Gastroesophageal sphincter (tissue), 2 donors: ENCODE measurements around the gene QSOX1.

Source experiments
- EP300 ChIP-seq: sonication (generic); formaldehyde crosslinking; IDR thresholded peaks from one replicate; pipeline ENCODE4 v1.6.1; 2017; ENCODE audit warnings: antibody characterized with exemption, mild to moderate bottlenecking
- POLR2AphosphoS5 ChIP-seq: sonication (generic); formaldehyde crosslinking; IDR thresholded peaks from one replicate; pipeline ENCODE4 v1.6.1; 2017; ENCODE audit warnings: antibody characterized with exemption

GRCh38 chr1:180143359-180143758, 11.3 kb upstream of the QSOX1 start:
- TF ChIP-seq POLR2AphosphoS5 = no peak
- no peak for TF ChIP-seq EP300
